Panc1 (cell line): ENCODE results near the gene KLF18. TPM values are rescaled to one million over a fixed set of nuclear protein-coding genes. Genes with fewer than 3 reads are reported as not detected.

Experiments
- ATAC-seq: fragments of 200-7000 bp; cut with Tn5 transposase; 2 replicates; pipeline ENCODE4 v1.9.1; 2020; ENCODE audit warnings: mild to moderate bottlenecking, moderate library complexity
- BruUV-seq: library from RNA; stranded (reverse); fragments of 400-500 nt; replicated peaks from 2 replicates; lab custom pipeline; 2021; lab: Mats Ljungman, UMichigan
- CTCF ChIA-PET: fragments of 300-600 bp; sonication (Branson Sonifier 250); formaldehyde crosslinking; loops from one replicate; lab custom pipeline; 2022; ENCODE audit warnings: antibody characterized with exemption; lab: Charles Lee
- POLR2A ChIA-PET: fragments of 300-600 bp; sonication (Branson Sonifier 250); formaldehyde crosslinking; loops from one replicate; lab custom pipeline; 2022; ENCODE audit warnings: antibody characterized with exemption; lab: Charles Lee
- DNase-seq: peaks from one replicate; pipeline ENCODE4 v3.0.0-alpha.2; 2010; ENCODE audit warnings: low read depth, low spot score
- H3K27ac ChIP-seq: 2 replicates; pipeline ENCODE4 v1.5.1; 2011; ENCODE audit warnings: mild to moderate bottlenecking, low read length, inconsistent platforms
- H3K27me3 ChIP-seq: fragments of 200-500 bp; sonication (Bioruptor generic); 2 replicates; pipeline ENCODE4 v1.6.0; 2014; ENCODE audit warnings: low read length, inconsistent platforms; ENCODE audit not compliant: control insufficient read depth, insufficient read depth
- H3K36me3 ChIP-seq: fragments of 200-500 bp; sonication (Bioruptor generic); 2 replicates; pipeline ENCODE4 v1.5.1; 2014; ENCODE audit warnings: inconsistent platforms, mild to moderate bottlenecking, low read length, moderate library complexity; ENCODE audit not compliant: control insufficient read depth, insufficient read depth
- H3K4me1 ChIP-seq: 2 replicates; pipeline ENCODE4 v1.5.1; 2011; ENCODE audit warnings: inconsistent platforms, mild to moderate bottlenecking, low read length, moderate library complexity; ENCODE audit not compliant: control insufficient read depth, insufficient read depth
- H3K4me3 ChIP-seq, 2 experiments: 2 replicates each; pipeline ENCODE4 v1.5.1; 2011 to 2012; ENCODE audit warnings: low read depth in 2 of 2, low read length in 2 of 2, mild to moderate bottlenecking in 2 of 2, inconsistent platforms in 1 of 2, moderate library complexity in 1 of 2
- H3K9me3 ChIP-seq: fragments of 200-500 bp; sonication (Bioruptor generic); 2 replicates; pipeline ENCODE4 v1.5.1; 2014; ENCODE audit warnings: low read depth, mild to moderate bottlenecking, inconsistent platforms, low read length, moderate library complexity; ENCODE audit not compliant: control insufficient read depth, insufficient read depth
- CTCF ChIP-seq: fragments of 450-650 bp; IDR thresholded peaks from 2 replicates; pipeline ENCODE4 v1.5.1; 2017; ENCODE audit warnings: mild to moderate bottlenecking
- POLR2AphosphoS5 ChIP-seq: IDR thresholded peaks from 2 replicates; pipeline ENCODE4 v1.6.1; 2012; ENCODE audit warnings: mild to moderate bottlenecking, low read depth, low read length, moderate library complexity
- REST ChIP-seq, 2 experiments: IDR thresholded peaks; 2 replicates each; pipeline ENCODE4 v1.6.1; 2011 to 2012; ENCODE audit warnings: low read depth in 2 of 2, control low read depth in 1 of 2, low read length in 1 of 2, mild to moderate bottlenecking in 1 of 2, moderate library complexity in 1 of 2; ENCODE audit not compliant: insufficient read depth in 1 of 2
- SIN3A ChIP-seq: IDR thresholded peaks from 2 replicates; pipeline ENCODE4 v1.6.1; 2012; ENCODE audit warnings: low read depth, mild to moderate bottlenecking, low read length, moderate library complexity, borderline replicate concordance; ENCODE audit not compliant: insufficient read depth
- TCF7L2 ChIP-seq: IDR thresholded peaks from 2 replicates; pipeline ENCODE4 v1.6.1; 2011; ENCODE audit warnings: mild to moderate bottlenecking, low read depth, low read length, inconsistent platforms
- in situ Hi-C: cut with HindIII; loops from 2 replicates; pipeline ENCODE4 v1.10.0; 2016; ENCODE audit warnings: low sequenced_read_pairs, low pct_unique_long_range_greater_than_20kb
- intact Hi-C: fragments of 100-400 bp; cut with micrococcal nuclease; formaldehyde crosslinking; loops from one replicate; pipeline ENCODE4 v1.10.0; 2022; ENCODE audit not compliant: unreplicated experiment
- total RNA-seq: library from RNA; stranded (reverse); gene quantifications from one replicate; pipeline ENCODE4 v1.2.1, GENCODE V29; 2021; ENCODE audit not compliant: unreplicated experiment

Gene KLF18
- total RNA-seq, 1 experiment from 2014 or later = not detected

- CTCF ChIA-PET = interaction anchor here (0.7 kb wide), 1 partner anchor 514 kb away, joined by 3 read pairs; no protein-coding TSS in a partner anchor
These were observed 6.2 kb upstream of the KLF18 start for GRCh38 chr1:44147582-44147981.

GRCh38 chr1:44146536-44147361 is 5.3 kb upstream of the KLF18 start:
- ATAC-seq = no peak
- DNase-seq = no peak
- intact Hi-C loops = no loop called here
- Histone ChIP-seq H3K27me3 (no peaks in the 10 kb centered on the region), H3K27ac (no peak overlapping the region), H3K4me3 (no peak overlapping the region), H3K36me3 (no peaks in the 10 kb centered on the region), H3K9me3 (peaks cover 5% of the 10 kb centered on the region; the same call in 1 of the 2 replicates), H3K4me1 (no peaks in the 10 kb centered on the region)
- ChIA-PET POLR2A (no interaction called here), CTCF (no interaction called here)
- no TSS peak for BruUV-seq
- in situ Hi-C loops = no loop called here
- TF ChIP-seq TCF7L2 (no peak), CTCF (no peak), REST (IDR thresholded peaks at IDR 0.05; ENCODE audit: insufficient read depth in 1 of 2, low read depth in 2 of 2, low read length in 1 of 2) (no peak), SIN3A (no peak)

More at GRCh38 chr1:44147582-44147981, 6.2 kb upstream of the KLF18 start:
- in situ Hi-C loops = no loop called here
- TF ChIP-seq SIN3A (no peak), TCF7L2 (no peak), REST (IDR thresholded peaks at IDR 0.05; ENCODE audit: insufficient read depth in 1 of 2, low read depth in 2 of 2, low read length in 1 of 2) (no peak), CTCF (no peak), POLR2AphosphoS5 (no peak)
- no TSS peak for BruUV-seq
- Histone ChIP-seq H3K36me3 (no peaks in the 10 kb centered on the region), H3K27ac (no peak overlapping the region), H3K4me3 (no peak overlapping the region), H3K4me1 (no peaks in the 10 kb centered on the region), H3K9me3 (peaks cover 5% of the 10 kb centered on the region; the same call in 1 of the 2 replicates), H3K27me3 (no peaks in the 10 kb centered on the region)
- DNase-seq (no peak), ATAC-seq (no peak)
- intact Hi-C loops = no loop called here
- POLR2A ChIA-PET = no interaction called here
